ENCODE results near the gene INPP5D.
"Not testable (repeated sequence)": the region's sequence is repeated elsewhere in the genome, so short reads cannot be mapped to it uniquely, and the experiment has no call there.

Gene INPP5D

GRCh38 chr2:233053928-233054784 lies 6.0 kb upstream of the INPP5D start:
- DNase-seq (ENCODE audit: low read depth), result no peak

GRCh38 chr2:233055362-233055761 lies 4.8 kb upstream of the INPP5D start:
- DNase-seq (ENCODE audit: low read depth), result no peak

GRCh38 chr2:233056961-233057605 lies 3.1 kb upstream of the INPP5D start:
- no peak for DNase-seq (ENCODE audit: low read depth)

- no peak for DNase-seq (ENCODE audit: low read depth)
Measured at GRCh38 chr2:233058717-233059546, 1.2 kb upstream of the INPP5D start.

- no peak for DNase-seq (ENCODE audit: low read depth)
Measured at GRCh38 chr2:233059547-233059796, 670 bp upstream of the INPP5D start.

- DNase-seq (ENCODE audit: low read depth), result no peak
Measured at GRCh38 chr2:233060501-233060979, 398 bp downstream of the INPP5D start.

GRCh38 chr2:233060980-233061590 lies 943 bp downstream of the INPP5D start:
- no peak for DNase-seq (ENCODE audit: low read depth)

GRCh38 chr2:233061591-233062450 lies 1.7 kb downstream of the INPP5D start:
- no peak for DNase-seq (ENCODE audit: low read depth)

GRCh38 chr2:233062451-233062850 lies 2.3 kb downstream of the INPP5D start:
- no peak for DNase-seq (ENCODE audit: low read depth)

GRCh38 chr2:233062946-233063268 lies 2.8 kb downstream of the INPP5D start:
- DNase-seq (ENCODE audit: low read depth), result no peak

GRCh38 chr2:233063269-233063975 lies 3.3 kb downstream of the INPP5D start:
- DNase-seq (ENCODE audit: low read depth), result no peak

GRCh38 chr2:233063976-233064411 lies 3.9 kb downstream of the INPP5D start:
- no peak for DNase-seq (ENCODE audit: low read depth)

GRCh38 chr2:233064530-233065199 lies 4.5 kb downstream of the INPP5D start:
- DNase-seq (ENCODE audit: low read depth), result no peak

GRCh38 chr2:233065200-233065589 lies 5.1 kb downstream of the INPP5D start:
- not testable (repeated sequence) for DNase-seq (ENCODE audit: low read depth)

GRCh38 chr2:233065954-233066470 lies 5.9 kb downstream of the INPP5D start:
- DNase-seq (ENCODE audit: low read depth), result no peak

GRCh38 chr2:233068762-233069418 lies 8.7 kb downstream of the INPP5D start:
- no peak for DNase-seq (ENCODE audit: low read depth)

GRCh38 chr2:233072838-233073237 lies 12.7 kb downstream of the INPP5D start:
- no peak for DNase-seq (ENCODE audit: low read depth)

- DNase-seq (ENCODE audit: low read depth), result no peak
Measured at GRCh38 chr2:233074106-233074505, 14.0 kb downstream of the INPP5D start.

Data from HS-27A (cell line).